GM04504 (cell line): ENCODE results near the gene ZNG1A.
"Not testable (repeated sequence)": the region's sequence is repeated elsewhere in the genome, so short reads cannot be mapped to it uniquely, and the experiment has no call there.

Source experiments
- DNase-seq: peaks from one replicate; pipeline ENCODE4 v3.0.0-alpha.2; 2012; ENCODE audit warnings: low read depth

ZNG1A gene

GRCh38 chr9:178140-178825, 573 bp downstream of the ZNG1A start:
- not testable (repeated sequence) for DNase-seq

- not testable (repeated sequence) for DNase-seq
Measured at GRCh38 chr9:169757-170156, 9.1 kb downstream of the ZNG1A start.

GRCh38 chr9:159871-160270, 19.0 kb downstream of the ZNG1A start:
- DNase-seq = not testable (repeated sequence)

- DNase-seq = not testable (repeated sequence)
Measured at GRCh38 chr9:151173-151572, 27.7 kb downstream of the ZNG1A start.

- not testable (repeated sequence) for DNase-seq
Measured at GRCh38 chr9:139880-140279, 39.0 kb downstream of the ZNG1A start.

- DNase-seq = not testable (repeated sequence)
Measured at GRCh38 chr9:117995-118467, 60.8 kb downstream of the ZNG1A start, which contains the start of gene FOXD4. Gene FOXD4, minus strand, starts transcription at chr9:118417. Its CDS starts 298 bp downstream, at chr9:118119.

- DNase-seq = not testable (repeated sequence)
Measured at GRCh38 chr9:117144-117994, 61.5 kb downstream of the ZNG1A start.

- not testable (repeated sequence) for DNase-seq
Measured at GRCh38 chr9:116239-117077, 62.4 kb downstream of the ZNG1A start.

GRCh38 chr9:115118-115451, 63.8 kb downstream of the ZNG1A start:
- DNase-seq = not testable (repeated sequence)

- DNase-seq = not testable (repeated sequence)
Measured at GRCh38 chr9:114267-115117, 64.4 kb downstream of the ZNG1A start.

GRCh38 chr9:113468-114266, 65.2 kb downstream of the ZNG1A start:
- not testable (repeated sequence) for DNase-seq

GRCh38 chr9:112589-113467, 66.0 kb downstream of the ZNG1A start:
- DNase-seq = not testable (repeated sequence)

- DNase-seq = not testable (repeated sequence)
Measured at GRCh38 chr9:110672-111071, 68.2 kb downstream of the ZNG1A start.

- not testable (repeated sequence) for DNase-seq
Measured at GRCh38 chr9:109540-109939, 69.3 kb downstream of the ZNG1A start.

GRCh38 chr9:108742-109495, 69.9 kb downstream of the ZNG1A start:
- not testable (repeated sequence) for DNase-seq

- not testable (repeated sequence) for DNase-seq
Measured at GRCh38 chr9:105991-106390, 72.9 kb downstream of the ZNG1A start.

GRCh38 chr9:100430-100829, 78.4 kb downstream of the ZNG1A start:
- DNase-seq = not testable (repeated sequence)

- not testable (repeated sequence) for DNase-seq
Measured at GRCh38 chr9:99867-100266, 79.0 kb downstream of the ZNG1A start.
